Erythroblast (primary cell): ENCODE results near the gene TUBA4A.

ENCODE experiments used
- DNase-seq, 2 experiments: peaks; one replicate each; lab custom pipeline; 2025; lab: John Stamatoyannopoulos, UW
- GATA1 ChIP-seq: IDR thresholded peaks from 2 replicates; pipeline ENCODE4 v1.6.1; 2011; ENCODE audit warnings: low read depth, mild to moderate bottlenecking, control low read depth, low read length, moderate library complexity
- POLR2A ChIP-seq: IDR thresholded peaks from 2 replicates; pipeline ENCODE4 v1.6.1; 2011; ENCODE audit warnings: mild to moderate bottlenecking, low read length

The TUBA4A gene

GRCh38 chr2:219253753-219254589 lies at the start of gene TUBA4A:
TSS of gene TUBA4A (minus strand) at chr2:219253918. CDS start at chr2:219253858, 60 bp downstream.
- TF ChIP-seq POLR2A, result peak; percentile 95
- no peak for TF ChIP-seq GATA1
- peak; percentile 87 to 93 for DNase-seq

- TF ChIP-seq POLR2A (no peak), GATA1 (no peak)
- no peak for DNase-seq
These were observed 48.8 kb upstream of the TUBA4A start for GRCh38 chr2:219302412-219302968.

GRCh38 chr2:219300022-219300421 lies 46.3 kb upstream of the TUBA4A start:
- TF ChIP-seq GATA1 (no peak), POLR2A (no peak)
- DNase-seq, result no peak

GRCh38 chr2:219299372-219299760 lies 45.6 kb upstream of the TUBA4A start:
- TF ChIP-seq POLR2A (no peak), GATA1 (no peak)
- no peak for DNase-seq

- peak; percentile 85 to 94 for DNase-seq
- no peak for TF ChIP-seq POLR2A
- TF ChIP-seq GATA1, result no peak
These were observed 45.1 kb upstream of the TUBA4A start for GRCh38 chr2:219298759-219299371.

- peak; percentile 28 to 39 for DNase-seq
- TF ChIP-seq POLR2A (no peak), GATA1 (no peak)
These were observed 44.2 kb upstream of the TUBA4A start for GRCh38 chr2:219297766-219298456.

- no peak for TF ChIP-seq POLR2A
- TF ChIP-seq GATA1, result no peak
- DNase-seq, result no peak
These were observed 43.1 kb upstream of the TUBA4A start for GRCh38 chr2:219296631-219297391.

- TF ChIP-seq POLR2A (no peak), GATA1 (no peak)
- DNase-seq, result no peak
These were observed 42.4 kb upstream of the TUBA4A start for GRCh38 chr2:219296142-219296541.

GRCh38 chr2:219294356-219295351 lies 40.9 kb upstream of the TUBA4A start:
- TF ChIP-seq GATA1, result no peak
- TF ChIP-seq POLR2A, result peak; percentile 82

GRCh38 chr2:219293736-219294231 lies 40.1 kb upstream of the TUBA4A start:
- TF ChIP-seq GATA1 (no peak), POLR2A (no peak)
- no peak for DNase-seq

More at GRCh38 chr2:219294356-219295351, 40.9 kb upstream of the TUBA4A start:
- DNase-seq, result peak; percentile 91 to 96

GRCh38 chr2:219292616-219293015 lies 38.9 kb upstream of the TUBA4A start:
- TF ChIP-seq POLR2A (no peak), GATA1 (no peak)
- no peak for DNase-seq
